Raji (cell line): ENCODE data around the gene SYK.

ENCODE experiments used
- POLR2A ChIP-seq: IDR thresholded peaks from 2 replicates; pipeline ENCODE4 v1.6.1; 2011; ENCODE audit warnings: low read depth, low read length, control low read depth; ENCODE audit not compliant: insufficient read depth

The SYK gene

GRCh38 chr9:90839183-90839728 is 37.6 kb downstream of the SYK start:
- TF ChIP-seq POLR2A: no peak

GRCh38 chr9:90840696-90841095 is 39.1 kb downstream of the SYK start:
- TF ChIP-seq POLR2A: no peak

GRCh38 chr9:90841213-90841612 is 39.6 kb downstream of the SYK start:
- TF ChIP-seq POLR2A: no peak

GRCh38 chr9:90841615-90842014 is 40.0 kb downstream of the SYK start:
- no peak for TF ChIP-seq POLR2A

- TF ChIP-seq POLR2A: no peak
Measured at GRCh38 chr9:90842176-90842777, 40.7 kb downstream of the SYK start.

- no peak for TF ChIP-seq POLR2A
Measured at GRCh38 chr9:90842996-90843395, 41.4 kb downstream of the SYK start.

- no peak for TF ChIP-seq POLR2A
Measured at GRCh38 chr9:90843525-90843924, 41.9 kb downstream of the SYK start.

- no peak for TF ChIP-seq POLR2A
Measured at GRCh38 chr9:90844326-90844725, 42.7 kb downstream of the SYK start.

- no peak for TF ChIP-seq POLR2A
Measured at GRCh38 chr9:90846770-90847419, 45.3 kb downstream of the SYK start.

GRCh38 chr9:90847971-90848370 is 46.4 kb downstream of the SYK start:
- no peak for TF ChIP-seq POLR2A

GRCh38 chr9:90848866-90849265 is 47.2 kb downstream of the SYK start:
- no peak for TF ChIP-seq POLR2A

- TF ChIP-seq POLR2A: no peak
Measured at GRCh38 chr9:90851444-90851843, 49.8 kb downstream of the SYK start.

GRCh38 chr9:90853945-90854344 is 52.3 kb downstream of the SYK start:
- TF ChIP-seq POLR2A: no peak

GRCh38 chr9:90854637-90855175 is 53.1 kb downstream of the SYK start:
- TF ChIP-seq POLR2A: no peak

- TF ChIP-seq POLR2A: no peak
Measured at GRCh38 chr9:90855208-90855902, 53.7 kb downstream of the SYK start.

- TF ChIP-seq POLR2A: no peak
Measured at GRCh38 chr9:90857091-90857490, 55.5 kb downstream of the SYK start.
